Measurements from ENCODE around the gene CHIC2. TPM values are rescaled to one million over a fixed set of nuclear protein-coding genes. Genes with fewer than 3 reads are reported as not detected.
"Not testable (repeated sequence)": the region's sequence is repeated elsewhere in the genome, so short reads cannot be mapped to it uniquely, and the experiment has no call there.

CHIC2 gene
- total and polyA plus RNA-seq, 2 experiments from 2014 or later, result 111 to 137 TPM

DNA sequence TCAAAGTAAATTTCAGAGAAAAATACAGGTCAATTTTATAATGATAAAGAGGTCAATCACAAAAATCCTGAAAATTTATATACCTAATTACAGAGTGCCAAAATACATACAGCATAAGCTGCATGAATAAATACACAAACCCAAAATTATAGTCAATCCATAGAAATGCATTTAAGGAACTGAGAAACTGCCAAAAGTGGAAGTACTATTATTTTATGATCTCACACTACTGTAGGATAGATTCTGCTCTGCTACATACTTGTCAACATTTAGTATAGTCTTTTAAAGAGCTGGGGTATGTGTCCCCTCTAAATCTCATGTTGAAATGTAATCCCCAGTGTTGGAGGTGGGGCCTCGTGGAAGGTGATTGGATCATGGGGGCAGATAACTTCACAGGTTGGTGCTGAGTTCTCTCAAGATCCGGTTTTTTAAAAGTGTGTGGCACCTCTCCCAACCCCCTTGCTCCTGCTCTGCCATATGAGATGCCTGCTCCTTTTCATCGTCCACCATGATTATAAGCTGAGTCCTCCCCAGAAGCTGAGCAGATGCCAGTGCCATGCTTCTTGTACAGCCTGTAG is 31.8 kb downstream of the CHIC2 start:
- DNase-seq, result no peak
- H3K27me3 ChIP-seq (replicated peaks; ENCODE audit: insufficient read depth), result no peaks in the 10 kb centered on the region
- H3K9me3 ChIP-seq (ENCODE audit: low read depth), result no peaks in the 10 kb centered on the region
- H3K4me2 ChIP-seq (ENCODE audit: unreplicated experiment), result no peak overlapping the region
- peaks cover 17% of the 10 kb centered on the region; the same call in 1 of the 2 replicates for H4K20me1 ChIP-seq (ENCODE audit: insufficient read depth)
- H3K9me2 ChIP-seq (ENCODE audit: insufficient read depth), result no peaks in the 10 kb centered on the region
- H3K27ac ChIP-seq, result no peak overlapping the region
- WGBS, 2 experiments (ENCODE audit: low coverage in 1 of 2, low lambda C conversion rate in 2 of 2, missing lambda C conversion rate in 2 of 2), result 73 to 74% methylated on average over 3 of the region's 3 CpGs
- H3K4me3 ChIP-seq, result no peak overlapping the region
- peaks cover 47% of the 10 kb centered on the region for H3K36me3 ChIP-seq (ENCODE audit: low read depth)
- H2AFZ ChIP-seq, result no peak overlapping the region
- peaks cover 34% of the 10 kb centered on the region for H3F3A ChIP-seq (ENCODE audit: insufficient read depth)
- TF ChIP-seq EZH2phosphoT487 (IDR thresholded peaks at IDR 0.05; ENCODE audit: insufficient read depth, low read depth) (no peak), EZH2 (IDR thresholded peaks at IDR 0.05; ENCODE audit: insufficient read depth, poor library complexity, severe bottlenecking) (no peak)
- H3K4me1 ChIP-seq (ENCODE audit: insufficient read depth), result peaks cover 46% of the 10 kb centered on the region
- H3K9ac ChIP-seq, result no peak overlapping the region
- in situ Hi-C loops (cut with MboI), result no loop called here
- peaks cover 98% of the 10 kb centered on the region for H3K79me2 ChIP-seq (ENCODE audit: insufficient read depth)

DNA sequence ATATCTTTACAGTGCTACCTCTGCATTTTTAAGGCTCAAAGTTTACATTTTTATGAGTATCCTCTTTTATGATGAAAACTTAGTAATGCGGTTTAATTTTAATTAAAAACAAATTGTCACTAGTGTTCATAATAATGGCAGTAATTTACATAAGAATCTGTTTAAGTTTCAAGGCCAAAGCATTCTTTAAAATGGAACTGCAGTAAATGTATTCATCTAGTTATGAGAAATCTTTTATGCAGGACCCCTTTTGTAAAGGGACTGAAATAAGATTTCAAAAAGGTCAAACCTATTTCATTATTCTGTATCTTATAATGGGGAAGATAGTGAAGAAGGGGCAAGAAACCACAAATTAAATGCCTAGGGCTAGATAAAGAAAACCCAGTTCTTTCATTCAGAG is 37.1 kb downstream of the CHIC2 start:
- Histone ChIP-seq H3K9me3 (ENCODE audit: low read depth) (no peaks in the 10 kb centered on the region), H3K79me2 (ENCODE audit: insufficient read depth) (peaks cover 98% of the 10 kb centered on the region), H3K9me2 (ENCODE audit: insufficient read depth) (no peaks in the 10 kb centered on the region), H3K4me2 (ENCODE audit: unreplicated experiment) (no peak overlapping the region), H3K27me3 (replicated peaks; ENCODE audit: insufficient read depth) (no peaks in the 10 kb centered on the region), H4K20me1 (ENCODE audit: insufficient read depth) (peaks cover 23% of the 10 kb centered on the region; the same call in 1 of the 2 replicates), H2AFZ (no peak overlapping the region), H3K9ac (no peak overlapping the region), H3K4me3 (no peak overlapping the region), H3K36me3 (ENCODE audit: low read depth) (peaks cover 8% of the 10 kb centered on the region; the same call in 1 of the 2 replicates), H3K27ac (no peak overlapping the region), H3F3A (ENCODE audit: insufficient read depth) (peaks cover 18% of the 10 kb centered on the region), H3K4me1 (ENCODE audit: insufficient read depth) (peaks cover 43% of the 10 kb centered on the region)
- no peak for DNase-seq
- in situ Hi-C loops (cut with MboI), result no loop called here
- TF ChIP-seq EZH2 (IDR thresholded peaks at IDR 0.05; ENCODE audit: insufficient read depth, poor library complexity, severe bottlenecking) (no peak), EZH2phosphoT487 (IDR thresholded peaks at IDR 0.05; ENCODE audit: insufficient read depth, low read depth) (no peak)
- 27 to 37% methylated on average over 1 of the region's 1 CpG for WGBS, 2 experiments (ENCODE audit: low coverage in 1 of 2, low lambda C conversion rate in 2 of 2, missing lambda C conversion rate in 2 of 2)

- Histone ChIP-seq H3K4me2 (ENCODE audit: unreplicated experiment) (no peak overlapping the region), H3K36me3 (ENCODE audit: low read depth) (peaks cover 6% of the 10 kb centered on the region; the same call in 1 of the 2 replicates), H3K9me3 (ENCODE audit: low read depth) (no peaks in the 10 kb centered on the region), H4K20me1 (ENCODE audit: insufficient read depth) (peaks cover 20% of the 10 kb centered on the region; the same call in 1 of the 2 replicates), H3K79me2 (ENCODE audit: insufficient read depth) (peaks cover 98% of the 10 kb centered on the region), H3K27ac (no peak overlapping the region), H3K4me1 (ENCODE audit: insufficient read depth) (peaks cover 35% of the 10 kb centered on the region), H3K9me2 (ENCODE audit: insufficient read depth) (no peaks in the 10 kb centered on the region), H3K27me3 (replicated peaks; ENCODE audit: insufficient read depth) (no peaks in the 10 kb centered on the region), H3K9ac (no peak overlapping the region), H2AFZ (no peak overlapping the region), H3K4me3 (no peak overlapping the region), H3F3A (ENCODE audit: insufficient read depth) (peaks cover 10% of the 10 kb centered on the region)
- DNase-seq, result no peak
- 90 to 93% methylated on average over 7 of the region's 7 CpGs for WGBS, 2 experiments (ENCODE audit: low coverage in 1 of 2, low lambda C conversion rate in 2 of 2, missing lambda C conversion rate in 2 of 2)
- in situ Hi-C loops (cut with MboI), result no loop called here
- TF ChIP-seq EZH2phosphoT487 (IDR thresholded peaks at IDR 0.05; ENCODE audit: insufficient read depth, low read depth), result no peak
- TF ChIP-seq EZH2 (IDR thresholded peaks at IDR 0.05; ENCODE audit: insufficient read depth, poor library complexity, severe bottlenecking), result no peak
Observed at GRCh38 chr4:54025582-54025981, 38.8 kb downstream of the CHIC2 start.

DNA sequence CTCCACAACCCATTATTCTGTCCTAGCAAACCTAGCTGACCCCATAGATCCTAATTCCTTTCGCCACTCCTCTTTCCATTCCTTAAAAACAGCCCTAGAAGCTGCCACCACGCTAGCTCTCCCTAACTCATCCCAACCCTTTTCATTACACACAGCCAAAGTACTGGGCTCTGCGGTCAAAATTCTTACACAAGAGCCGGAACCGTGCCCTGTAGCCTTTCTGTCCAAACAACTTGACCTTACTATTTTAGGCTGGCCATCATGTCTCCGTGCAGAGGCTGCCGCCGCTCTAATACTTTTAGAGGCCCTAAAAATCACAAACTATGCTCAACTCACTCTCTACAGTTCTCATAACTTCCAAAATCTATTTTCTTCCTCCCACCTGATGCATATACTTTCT is 41.4 kb downstream of the CHIC2 start:
- Histone ChIP-seq H3K4me1 (ENCODE audit: insufficient read depth) (peaks cover 21% of the 10 kb centered on the region), H3K79me2 (ENCODE audit: insufficient read depth) (peaks cover 100% of the 10 kb centered on the region), H4K20me1 (ENCODE audit: insufficient read depth) (peaks cover 11% of the 10 kb centered on the region; the same call in 1 of the 2 replicates)
- H3F3A ChIP-seq (ENCODE audit: insufficient read depth); DNase-seq; H3K36me3 ChIP-seq (ENCODE audit: low read depth); H3K27me3 ChIP-seq (replicated peaks; ENCODE audit: insufficient read depth); H3K9me3 ChIP-seq (ENCODE audit: low read depth); H3K27ac ChIP-seq; H3K9me2 ChIP-seq (ENCODE audit: insufficient read depth); H3K4me2 ChIP-seq (ENCODE audit: unreplicated experiment); H3K9ac ChIP-seq; H3K4me3 ChIP-seq; in situ Hi-C loops (cut with MboI); H2AFZ ChIP-seq: not testable (repeated sequence)
- 96 to 99% methylated on average over 8 of the region's 8 CpGs for WGBS, 2 experiments (ENCODE audit: low coverage in 1 of 2, low lambda C conversion rate in 2 of 2, missing lambda C conversion rate in 2 of 2)

All from GM23248 (cell line).